HG02852 (cell line): Measurements from ENCODE around the gene NEURL1.
A peak's percentile ranks its signal among the peaks of the same experiment; 100 is the strongest.
"Not testable (repeated sequence)": the region's sequence is repeated elsewhere in the genome, so short reads cannot be mapped to it uniquely, and the experiment has no call there.

Source experiments
- ATAC-seq: cut with Tn5 transposase; IDR thresholded peaks from one replicate; pipeline ENCODE4 v1.9.1; 2021; ENCODE audit warnings: mild to moderate bottlenecking, moderate library complexity; ENCODE audit not compliant: unreplicated experiment

Gene NEURL1

GRCh38 chr10:103463499-103463898 is 30.0 kb upstream of the NEURL1 start:
- ATAC-seq: no peak

GRCh38 chr10:103465411-103466179 is 27.9 kb upstream of the NEURL1 start:
- no peak for ATAC-seq

DNA sequence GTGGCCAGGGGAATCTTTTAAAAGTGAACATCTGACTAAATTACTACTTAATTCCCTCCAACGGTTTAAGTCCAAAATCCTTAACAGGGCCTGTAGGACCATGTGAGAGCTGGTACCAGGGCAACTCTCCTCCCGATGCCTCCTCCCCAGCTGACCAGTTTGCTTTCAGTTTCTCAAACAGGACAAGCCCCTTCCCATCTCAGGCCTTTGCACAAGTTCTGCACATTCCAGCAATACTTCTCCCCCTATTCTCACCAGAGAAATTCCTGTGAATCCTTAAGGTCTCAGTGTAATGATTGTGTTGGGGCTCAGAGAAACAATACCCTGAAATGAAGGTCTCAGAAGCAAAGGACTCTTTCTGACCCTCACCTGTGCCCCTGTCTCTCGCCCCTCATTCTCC is 26.8 kb upstream of the NEURL1 start:
- ATAC-seq: no peak

- ATAC-seq: no peak
Observed at GRCh38 chr10:103467406-103467805, 26.1 kb upstream of the NEURL1 start.

- no peak for ATAC-seq
Observed at GRCh38 chr10:103469201-103469600, 24.3 kb upstream of the NEURL1 start.

DNA sequence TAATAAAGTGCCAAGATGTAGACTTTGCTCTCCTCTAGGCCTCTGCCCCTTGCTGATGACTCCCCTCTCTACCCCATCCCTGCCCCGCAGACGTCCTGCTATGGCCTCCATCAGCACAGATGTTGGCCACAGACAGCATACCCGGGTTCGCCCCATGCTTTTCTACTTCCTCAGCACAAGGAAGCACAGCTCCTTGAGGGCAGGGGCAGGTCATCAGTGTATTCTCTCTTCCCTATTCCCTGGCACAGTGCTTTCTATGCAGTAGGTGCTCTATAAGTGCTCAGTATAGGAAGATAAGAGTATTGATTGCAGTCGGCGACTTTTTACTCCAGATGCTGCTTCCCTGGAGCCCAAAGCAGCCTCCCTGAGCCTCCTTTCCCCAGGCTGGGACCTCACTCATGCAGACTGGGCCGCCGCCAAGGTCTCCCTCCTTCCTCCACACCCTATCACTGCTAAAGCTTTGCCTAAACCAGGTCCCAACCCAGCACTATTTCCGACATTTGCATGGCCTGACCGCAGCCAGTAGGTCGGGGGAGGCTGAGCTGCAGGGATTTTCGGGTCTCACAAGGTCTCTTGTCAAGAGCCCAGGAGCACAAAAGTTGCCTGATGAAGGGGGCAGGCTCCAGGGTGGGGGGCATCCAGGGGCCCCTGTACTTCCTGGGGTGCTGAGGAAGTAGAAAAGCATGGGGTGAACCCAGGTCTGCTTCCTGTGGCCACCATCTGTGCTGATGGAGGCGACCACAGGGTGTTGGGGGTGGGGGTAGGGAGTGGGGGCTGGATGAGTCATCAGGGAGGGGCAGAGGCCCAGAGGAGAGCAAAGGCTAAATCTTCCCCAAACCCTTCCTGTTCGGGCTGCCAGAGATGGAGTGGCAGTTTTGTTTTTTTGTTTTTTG is 22.5 kb upstream of the NEURL1 start:
- peak; percentile 77 for ATAC-seq

DNA sequence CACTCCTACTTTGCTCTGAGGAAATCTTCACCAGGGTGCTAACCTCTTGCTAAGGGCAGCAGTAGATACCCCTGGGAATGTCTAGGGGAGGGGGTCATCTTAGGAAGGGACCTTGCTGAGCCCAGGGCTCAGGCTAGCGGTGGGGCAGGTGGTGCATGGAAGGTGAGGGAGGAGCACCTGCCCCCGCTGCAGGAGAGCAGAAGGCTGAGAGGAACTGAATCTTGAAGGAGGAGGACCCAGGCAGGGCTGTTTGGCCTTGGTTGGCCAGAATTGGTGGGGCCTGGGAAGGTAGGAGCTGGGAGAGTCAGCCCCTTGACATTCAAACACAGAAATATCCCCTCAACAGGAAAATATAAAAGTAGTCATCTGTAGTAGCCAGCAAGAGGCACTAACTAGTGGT is 21.5 kb upstream of the NEURL1 start:
- peak; percentile 32 for ATAC-seq

DNA sequence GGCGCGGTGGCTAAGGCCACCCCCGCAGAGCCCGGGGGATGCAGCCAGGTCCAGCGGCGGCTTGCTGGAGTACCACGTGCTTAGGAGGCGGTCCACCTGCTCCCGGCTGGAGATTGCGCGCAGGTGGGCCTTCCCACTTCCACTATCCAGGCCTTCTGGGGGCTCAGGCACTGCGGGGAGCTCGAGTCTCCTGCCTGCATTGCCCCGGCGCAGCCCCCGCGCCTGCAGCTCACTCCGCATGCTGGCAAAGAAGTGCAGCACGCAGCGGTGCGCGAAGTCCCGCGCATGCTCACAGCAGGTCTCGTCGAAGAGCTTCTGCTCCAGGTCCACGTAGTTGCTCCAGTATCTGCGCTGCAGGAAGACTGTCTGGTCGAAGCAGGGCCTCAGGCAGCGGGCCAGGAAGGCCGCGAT is 20.2 kb upstream of the NEURL1 start:
- no peak for ATAC-seq

GRCh38 chr10:103474077-103474476 is 19.4 kb upstream of the NEURL1 start:
- no peak for ATAC-seq

DNA sequence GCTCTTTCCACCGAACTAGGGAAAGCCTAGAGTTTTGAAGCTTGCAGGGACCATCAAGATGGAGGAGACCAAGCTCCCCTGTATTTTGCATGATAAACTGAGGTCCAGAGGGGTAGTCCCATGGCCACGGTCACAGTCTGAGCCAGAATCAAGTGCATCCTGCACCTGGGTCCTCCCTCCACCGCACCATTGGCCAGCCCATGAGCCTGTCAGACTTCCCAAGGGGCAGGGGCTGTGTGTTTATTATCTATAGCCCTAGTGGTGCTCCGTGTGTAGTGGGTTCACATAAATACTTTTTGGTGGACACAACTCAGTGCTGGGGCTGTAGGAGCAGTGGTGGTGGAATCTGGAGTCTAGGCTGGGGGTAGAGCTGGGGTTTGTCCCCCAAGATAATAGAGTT is 18.1 kb upstream of the NEURL1 start:
- no peak for ATAC-seq

DNA sequence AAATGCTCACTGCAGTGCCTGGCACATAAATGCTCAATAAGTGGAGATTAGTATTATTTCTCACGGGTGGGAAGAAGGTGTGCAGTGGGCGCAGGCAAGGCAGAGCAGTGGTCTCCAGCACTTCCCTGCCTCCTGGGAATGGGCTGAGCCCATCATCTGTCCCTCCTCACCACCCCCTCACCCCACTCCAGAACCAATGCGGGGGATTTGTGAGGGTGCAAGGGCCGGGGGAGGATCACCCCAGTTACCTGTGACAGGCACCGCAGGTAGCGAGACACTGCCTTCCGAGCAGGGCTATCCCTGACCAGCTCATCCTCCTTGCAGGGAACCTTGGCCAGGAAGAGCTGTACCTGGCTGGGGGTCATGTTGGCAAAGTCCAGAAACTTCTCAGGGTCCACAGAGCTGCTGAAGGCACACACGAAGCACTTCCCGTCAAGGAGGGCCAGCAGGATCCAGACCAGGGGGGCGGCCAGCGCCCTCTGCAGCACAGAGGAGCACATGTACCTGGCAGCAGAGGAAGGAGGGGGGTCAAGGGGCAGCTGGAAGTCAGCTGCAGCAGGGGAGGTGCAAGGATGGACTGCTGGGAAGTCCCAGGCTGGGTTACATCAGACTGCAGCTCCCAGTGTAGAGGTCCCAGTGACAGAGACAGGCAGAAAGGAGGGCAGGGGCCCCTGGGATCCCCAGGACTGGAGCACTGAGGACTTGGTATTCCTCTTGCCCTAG is 17.3 kb upstream of the NEURL1 start:
- no peak for ATAC-seq

DNA sequence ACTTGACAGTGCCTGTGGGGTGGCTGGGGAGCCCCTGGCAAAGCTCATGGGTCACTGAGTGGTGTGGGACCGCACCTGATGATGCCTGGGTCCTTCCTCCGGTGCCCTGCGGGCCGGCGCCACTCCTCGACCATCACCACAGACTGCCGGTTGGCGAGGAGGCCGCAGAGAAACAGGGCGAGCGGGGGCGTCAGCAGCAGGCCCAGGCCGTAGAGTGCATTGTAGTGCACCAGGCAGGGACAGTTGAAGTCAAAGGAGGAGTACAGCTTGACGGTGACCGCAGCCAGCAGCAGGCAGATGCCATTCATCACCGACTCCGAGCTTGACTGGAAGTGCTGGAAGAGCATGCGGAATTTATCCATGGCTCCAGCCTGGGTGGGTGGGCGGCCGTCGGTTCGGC is 14.8 kb upstream of the NEURL1 start:
- no peak for ATAC-seq

GRCh38 chr10:103479135-103479534 is 14.4 kb upstream of the NEURL1 start, which contains the start of gene CALHM3:
Gene CALHM3 (minus strand): TSS chr10:103479240. CDS start chr10:103479032, 208 bp downstream.
- ATAC-seq: no peak

DNA sequence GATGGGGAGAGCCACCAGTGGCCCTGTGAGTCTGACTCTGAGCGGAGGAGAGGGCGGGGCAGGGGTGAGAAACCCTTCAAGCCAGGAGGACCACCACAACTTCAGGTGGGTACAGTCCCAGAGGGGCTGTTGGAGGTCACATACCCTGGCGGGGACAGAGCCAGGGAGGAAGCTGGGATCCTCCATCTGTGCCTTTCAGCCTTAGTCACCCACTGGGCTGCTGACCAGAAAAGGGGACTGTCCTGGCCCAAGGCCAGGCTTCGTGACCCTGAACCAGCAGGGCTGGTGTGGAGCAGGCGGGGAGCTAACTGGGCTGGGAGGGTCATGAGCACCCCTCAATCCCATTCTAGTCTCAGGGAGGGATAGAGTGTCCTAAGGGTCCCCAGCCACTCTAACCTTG is 13.0 kb upstream of the NEURL1 start:
- no peak for ATAC-seq

GRCh38 chr10:103481974-103482531 is 11.5 kb upstream of the NEURL1 start:
- ATAC-seq: no peak

GRCh38 chr10:103486635-103487409 is 6.7 kb upstream of the NEURL1 start:
- ATAC-seq: not testable (repeated sequence)

DNA sequence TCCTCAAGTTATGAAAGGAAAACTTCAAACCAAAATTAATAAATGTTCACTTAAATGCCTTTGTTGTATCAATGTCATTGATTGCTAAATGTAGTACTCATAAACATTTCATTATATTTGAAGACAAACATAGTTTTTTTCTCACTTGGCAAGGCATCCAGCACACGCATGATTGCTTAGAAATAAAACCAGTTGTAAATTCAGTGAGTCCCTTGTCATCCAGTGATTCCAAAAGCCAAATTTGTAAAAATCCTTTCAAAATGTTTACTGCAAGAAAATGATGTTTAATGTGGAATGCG is 6.1 kb upstream of the NEURL1 start:
- no peak for ATAC-seq

DNA sequence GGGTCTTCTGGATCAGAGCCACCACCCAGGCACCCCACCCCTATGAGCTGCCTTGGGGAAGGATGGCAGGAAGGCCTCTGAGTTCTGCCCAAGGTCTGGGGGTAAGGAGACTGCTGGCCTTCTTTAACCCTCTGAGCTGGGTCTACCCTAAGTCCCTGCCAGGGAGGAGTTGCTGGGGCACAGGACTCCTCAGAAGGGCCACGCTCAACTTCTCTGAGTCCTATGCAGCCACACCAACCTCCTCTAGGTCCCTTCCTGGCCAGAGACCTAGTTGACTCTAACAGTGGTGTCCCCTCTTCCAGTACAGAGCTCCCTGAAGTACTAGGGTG is 2.6 kb upstream of the NEURL1 start:
- peak; percentile 11 for ATAC-seq

GRCh38 chr10:103491729-103492364 is 1.7 kb upstream of the NEURL1 start:
- no peak for ATAC-seq

DNA sequence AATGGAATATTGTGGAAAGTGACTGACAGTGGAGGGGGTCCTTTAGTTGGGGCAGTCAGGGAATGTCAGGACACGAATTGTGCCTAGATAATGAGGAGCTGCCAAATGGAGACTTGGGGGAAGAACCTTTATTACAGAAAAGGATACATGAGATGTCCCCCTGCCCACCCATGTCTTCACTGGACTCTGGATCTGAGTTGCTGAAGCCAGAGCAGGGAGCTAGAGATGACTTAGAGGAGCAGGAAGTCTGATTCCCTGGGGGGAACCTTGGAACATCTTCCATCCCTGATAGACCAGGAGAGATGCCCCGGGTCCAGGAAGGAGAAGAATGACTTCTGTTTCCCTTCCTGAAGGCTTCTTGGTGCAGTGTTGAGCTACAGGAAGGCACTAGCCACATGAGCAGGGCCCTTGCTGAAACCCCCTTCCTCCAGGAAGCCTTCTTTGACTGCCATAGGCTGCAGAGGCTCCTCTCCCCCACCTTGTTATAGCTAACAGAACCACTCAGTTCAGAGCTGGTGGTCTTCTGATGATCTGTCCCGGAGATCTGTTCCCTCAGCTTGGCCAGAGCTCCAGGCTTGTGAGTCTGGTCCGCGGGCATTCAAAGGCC is 747 bp upstream of the NEURL1 start:
- ATAC-seq: no peak
